Adrenal gland (tissue), 12 donors: ENCODE data around the gene GPS2. TPM values are rescaled to one million over a fixed set of nuclear protein-coding genes. Genes with fewer than 3 reads are reported as not detected.
A peak's percentile ranks its signal among the peaks of the same experiment; 100 is the strongest.

Source experiments
- DNase-seq, 7 donors: peaks; one replicate each; pipeline ENCODE4 v3.0.0-alpha.2; 2019 to 2020
- H3K27ac ChIP-seq, 5 donors: fragments of 200-600 bp; sonication (generic) in 4 of 5; 1 replicate in 3 of 5; 2 replicates in 2 of 5; pipeline versions ENCODE4 v1.5.1 to v1.8.0; 2016 to 2020; ENCODE audit warnings: mild to moderate bottlenecking in 1 of 5
- H3K27me3 ChIP-seq: fragments of 200-600 bp; 2 replicates; pipeline ENCODE4 v1.8.0; 2021
- H3K36me3 ChIP-seq, 2 donors: fragments of 200-600 bp; replicated peaks in 1 of 2; 1 replicate in 1 of 2; 2 replicates in 1 of 2; pipeline versions ENCODE4 v1.5.1 to v1.8.0; 2018 to 2022
- H3K4me1 ChIP-seq, 2 donors: fragments of 200-600 bp; replicated peaks in 1 of 2; 1 replicate in 1 of 2; 2 replicates in 1 of 2; pipeline versions ENCODE4 v1.5.1 to v1.8.0; 2018 to 2021
- H3K4me3 ChIP-seq, 4 donors: fragments of 200-600 bp; sonication (generic) in 3 of 4; one replicate each; pipeline ENCODE4 v1.5.1; 2016 to 2018
- H3K9me3 ChIP-seq, 3 donors: fragments of 200-600 bp; sonication (generic) in 1 of 3; replicated peaks in 1 of 3; 1 replicate in 2 of 3; 2 replicates in 1 of 3; pipeline versions ENCODE4 v1.5.1 to v1.8.0; 2016 to 2021
- POLR2A ChIP-seq, 2 donors: fragments of 450-650 bp; IDR thresholded peaks; one replicate each; pipeline ENCODE4 v1.6.1; 2017; ENCODE audit warnings: antibody characterized with exemption in 2 of 2, mild to moderate bottlenecking in 2 of 2, moderate library complexity in 1 of 2
- WGBS, 4 donors: extraction: QIAGEN DNeasy Blood & Tissue Kit in 2 of 4; methylation state at CpG; one replicate each; pipeline versions ENCODE4 v1.1.5 to v1.1.7; 2013 to 2017; 5-methylcytosine and 5-hydroxymethylcytosine counted together
- intact Hi-C, 2 donors: fragments of 100-400 bp; cut with DNase I; formaldehyde crosslinking; loops; one replicate each; pipeline versions ENCODE4 v1.14.1 to v1.15.0; 2022 to 2023
- polyA plus RNA-seq, 3 donors: library from polyadenylated mRNA; stranded (reverse); fragments of 200-250 nt in 2 of 3; fragments of 350-450 nt in 1 of 3; fragmentation: Illumina TruSeq in 1 of 3; extraction: RNeasy Lipid Tissue Mini Kit (QIAGEN cat#74804) in 1 of 3; gene quantifications; one replicate each; pipeline ENCODE4 v1.2.3, GENCODE V29; 2013 to 2014
- total RNA-seq, 9 donors: library from RNA; depleted of rRNA in 4 of 9; stranded (reverse); fragments of >200 nt in 4 of 9; fragments of 120-200 nt in 1 of 9; fragmentation: NEBNext Ultra II Directional in 1 of 9; extraction: Animal tissue kit (Norgen Biotek cat#: 25700) in 1 of 9; gene quantifications; one replicate each; pipeline versions ENCODE4 v1.1.0 to v1.2.4, GENCODE V29; 2013 to 2023
- TF ChIP-seq, protein P1 (sequence below), 6 experiments: fragments of 450-650 bp in 4 of 6; fragments of 200-600 bp in 2 of 6; sonication (generic) in 1 of 6; IDR thresholded peaks; 1 replicate in 5 of 6; 2 replicates in 1 of 6; pipeline versions ENCODE4 v1.5.1 to v1.8.0; 2016 to 2021; ENCODE audit warnings: antibody characterized with exemption in 6 of 6, mild to moderate bottlenecking in 2 of 6, moderate library complexity in 1 of 6
- donor health status: healthy with polysubstance abuse.
- donor health status: Bipolar disorder and iron deficiency.
- donor health status: DM: yes; HTN: yes; CAD: no.
- donor health status: DM: no; HTN: no; CAD: no.
- donor health status: DM: no; HTN: no; CAD: no.
- donor health status: DM: yes; HTN: yes; CAD: no.

Gene GPS2
- total and polyA plus RNA-seq, 12 donors = 69.1 to 196 (median 114) TPM

DNA sequence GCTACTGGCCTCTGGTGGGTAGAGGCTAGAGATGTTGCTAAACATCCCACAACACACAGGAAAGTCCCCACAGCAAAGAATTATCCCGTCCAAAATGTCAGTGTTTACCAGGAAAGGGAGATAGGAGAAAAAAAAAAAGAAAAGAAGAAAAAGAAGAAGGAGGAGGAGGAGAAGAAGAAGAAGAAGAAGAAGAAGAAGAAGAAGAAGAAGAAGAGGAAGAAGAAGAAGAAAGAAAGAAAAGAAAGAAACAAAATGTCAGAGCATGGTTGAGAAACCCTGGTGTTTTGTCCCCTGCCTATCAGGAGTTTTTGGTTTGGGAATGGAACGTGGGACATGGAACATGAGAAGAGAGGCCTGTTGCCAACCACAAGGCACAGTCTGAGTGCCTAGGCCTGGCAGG is 42.2 kb upstream of the GPS2 start:
- intact Hi-C loops = loop anchor here (2.0 to 10.0 kb wide), 4 partner anchors 75 to 207 kb away; partner anchors contain the start of genes SENP3 (in 1 of the 2), TMEM102 (in 1 of the 2) and TNFSF13 (in 1 of the 2)
- 61 to 81% (median 70%) methylated on average over 2 of the region's 2 CpGs for WGBS, 4 donors
- TF ChIP-seq, protein P1, sequence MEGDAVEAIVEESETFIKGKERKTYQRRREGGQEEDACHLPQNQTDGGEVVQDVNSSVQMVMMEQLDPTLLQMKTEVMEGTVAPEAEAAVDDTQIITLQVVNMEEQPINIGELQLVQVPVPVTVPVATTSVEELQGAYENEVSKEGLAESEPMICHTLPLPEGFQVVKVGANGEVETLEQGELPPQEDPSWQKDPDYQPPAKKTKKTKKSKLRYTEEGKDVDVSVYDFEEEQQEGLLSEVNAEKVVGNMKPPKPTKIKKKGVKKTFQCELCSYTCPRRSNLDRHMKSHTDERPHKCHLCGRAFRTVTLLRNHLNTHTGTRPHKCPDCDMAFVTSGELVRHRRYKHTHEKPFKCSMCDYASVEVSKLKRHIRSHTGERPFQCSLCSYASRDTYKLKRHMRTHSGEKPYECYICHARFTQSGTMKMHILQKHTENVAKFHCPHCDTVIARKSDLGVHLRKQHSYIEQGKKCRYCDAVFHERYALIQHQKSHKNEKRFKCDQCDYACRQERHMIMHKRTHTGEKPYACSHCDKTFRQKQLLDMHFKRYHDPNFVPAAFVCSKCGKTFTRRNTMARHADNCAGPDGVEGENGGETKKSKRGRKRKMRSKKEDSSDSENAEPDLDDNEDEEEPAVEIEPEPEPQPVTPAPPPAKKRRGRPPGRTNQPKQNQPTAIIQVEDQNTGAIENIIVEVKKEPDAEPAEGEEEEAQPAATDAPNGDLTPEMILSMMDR (IDR thresholded peaks at IDR 0.05) = no peak
- TF ChIP-seq POLR2A (IDR thresholded peaks at IDR 0.05) = no peak
- no peaks in the 10 kb centered on the region for H3K27me3 ChIP-seq
- H3K27ac ChIP-seq = no peak overlapping the region
- no peaks in the 10 kb centered on the region for H3K9me3 ChIP-seq
- no peak overlapping the region for H3K4me3 ChIP-seq
- H3K36me3 ChIP-seq = no peaks in the 10 kb centered on the region
- no peak for DNase-seq
- peaks cover 5 to 8% of the 10 kb centered on the region in 2 donors for H3K4me1 ChIP-seq

DNA sequence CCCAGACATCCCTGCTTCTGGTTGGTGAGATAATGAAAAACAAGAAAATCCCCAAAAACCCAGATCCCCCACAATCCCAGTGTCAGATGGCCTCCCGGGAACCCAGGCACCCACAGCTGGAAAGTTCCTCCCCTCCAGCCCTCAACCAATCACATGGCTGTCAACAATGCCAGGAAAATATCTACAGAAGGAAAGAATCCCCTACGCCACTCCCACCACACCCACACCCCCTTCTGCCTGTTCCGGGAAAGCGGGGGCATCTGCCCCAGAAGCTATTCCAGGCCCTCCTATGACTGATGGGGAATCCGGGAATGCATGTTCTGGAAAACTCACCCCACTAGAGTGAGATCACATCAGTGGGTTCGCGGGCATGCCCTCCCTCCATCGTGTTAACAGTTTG is 41.6 kb upstream of the GPS2 start:
- H3K27me3 ChIP-seq = no peaks in the 10 kb centered on the region
- H3K36me3 ChIP-seq = no peaks in the 10 kb centered on the region
- H3K4me3 ChIP-seq = no peak overlapping the region
- H3K4me1 ChIP-seq = peaks cover 7 to 9% of the 10 kb centered on the region in 2 donors
- H3K9me3 ChIP-seq = no peaks in the 10 kb centered on the region
- 62 to 71% (median 69%) methylated on average over 8 of the region's 8 CpGs for WGBS, 4 donors
- H3K27ac ChIP-seq = no peak overlapping the region
- intact Hi-C loops = loop anchor here (2.0 to 10.0 kb wide), 4 partner anchors 76 to 208 kb away; partner anchors contain the start of genes SENP3 (in 1 of the 2), TMEM102 (in 1 of the 2) and TNFSF13 (in 1 of the 2)
- no peak for DNase-seq
- TF ChIP-seq POLR2A (IDR thresholded peaks at IDR 0.05) = no peak
- TF ChIP-seq, protein P1 (IDR thresholded peaks at IDR 0.05) = no peak

DNA sequence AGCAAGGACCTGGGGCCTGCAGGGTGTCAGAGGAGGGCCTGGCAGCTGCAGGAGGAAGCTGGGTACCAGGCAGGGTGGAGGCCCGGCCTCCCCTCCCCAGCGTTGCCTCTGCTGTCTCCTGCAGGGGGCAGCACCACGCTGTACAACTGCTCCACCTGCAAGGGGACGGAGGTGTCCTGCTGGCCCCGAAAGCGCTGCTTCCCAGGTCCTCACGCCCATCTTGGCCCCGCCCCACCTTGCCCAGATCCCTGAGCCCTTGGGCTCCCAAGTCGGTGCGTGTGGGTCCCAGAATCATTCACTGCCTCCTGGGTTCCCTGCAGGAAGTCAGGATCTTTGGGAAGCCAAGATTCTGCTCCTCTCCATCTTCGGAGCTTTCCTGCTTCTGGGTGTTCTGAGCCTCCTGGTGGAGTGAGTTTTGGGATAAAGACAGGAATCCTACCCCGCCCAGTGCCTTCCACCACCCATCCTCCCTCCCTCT is 41.0 kb upstream of the GPS2 start:
- intact Hi-C loops = loop anchor here (2.0 to 10.0 kb wide), 4 partner anchors 76 to 209 kb away; partner anchors contain the start of genes SENP3 (in 1 of the 2), TMEM102 (in 1 of the 2) and TNFSF13 (in 1 of the 2)
- peak; percentile 70 to 87 (median 82) for DNase-seq
- TF ChIP-seq POLR2A (IDR thresholded peaks at IDR 0.05) = no peak
- TF ChIP-seq, protein P1 (IDR thresholded peaks at IDR 0.05) = peak; percentile 82 to 94 (median 86)
- no peak overlapping the region for H3K27ac ChIP-seq
- H3K4me1 ChIP-seq = peaks cover 7 to 9% of the 10 kb centered on the region in 2 donors
- WGBS, 4 donors = 9 to 50% (median 12%) methylated on average over 1 to 12 of the region's 12 CpGs
- no peaks in the 10 kb centered on the region for H3K27me3 ChIP-seq
- no peaks in the 10 kb centered on the region for H3K36me3 ChIP-seq
- H3K4me3 ChIP-seq = no peak overlapping the region
- H3K9me3 ChIP-seq = no peaks in the 10 kb centered on the region

DNA sequence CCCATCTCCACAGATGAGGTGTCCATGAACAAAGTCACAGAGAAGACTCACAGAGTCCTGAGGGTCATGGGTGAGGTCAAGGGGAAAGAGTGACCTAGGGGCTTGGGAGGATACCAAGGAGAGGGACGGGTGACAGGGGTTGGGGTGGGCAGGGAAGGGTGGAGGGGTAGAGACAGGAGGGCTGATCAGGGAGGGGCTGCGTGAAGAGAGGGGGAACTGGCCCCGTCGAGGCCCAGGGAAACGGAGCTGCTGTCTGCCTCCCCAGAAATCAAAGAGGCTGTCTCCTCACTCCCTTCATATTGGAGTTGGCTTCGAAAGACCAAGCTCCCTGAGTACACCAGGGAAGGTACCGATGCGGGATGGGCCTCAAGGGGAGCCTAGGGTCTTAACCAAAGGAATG is 40.4 kb upstream of the GPS2 start:
- Histone ChIP-seq H3K9me3 (no peaks in the 10 kb centered on the region), H3K27ac (no peak overlapping the region), H3K4me3 (no peak overlapping the region), H3K27me3 (no peaks in the 10 kb centered on the region), H3K36me3 (no peaks in the 10 kb centered on the region), H3K4me1 (peaks cover 7 to 15% of the 10 kb centered on the region in 2 donors)
- intact Hi-C loops = loop anchor here (5.0 to 10.0 kb wide), 3 partner anchors 77 to 209 kb away; partner anchors contain the start of genes SENP3 (in 1 of the 2) and TNFSF13 (in 1 of the 2)
- 75 to 79% (median 77%) methylated on average over 7 to 8 of the region's 8 CpGs for WGBS, 4 donors
- DNase-seq = peak in 1 of 7 donors; percentile 19
- no peak for TF ChIP-seq POLR2A (IDR thresholded peaks at IDR 0.05)
- TF ChIP-seq, protein P1 (IDR thresholded peaks at IDR 0.05) = no peak
